Measurements from ENCODE around the gene DNAJC25.

DNA sequence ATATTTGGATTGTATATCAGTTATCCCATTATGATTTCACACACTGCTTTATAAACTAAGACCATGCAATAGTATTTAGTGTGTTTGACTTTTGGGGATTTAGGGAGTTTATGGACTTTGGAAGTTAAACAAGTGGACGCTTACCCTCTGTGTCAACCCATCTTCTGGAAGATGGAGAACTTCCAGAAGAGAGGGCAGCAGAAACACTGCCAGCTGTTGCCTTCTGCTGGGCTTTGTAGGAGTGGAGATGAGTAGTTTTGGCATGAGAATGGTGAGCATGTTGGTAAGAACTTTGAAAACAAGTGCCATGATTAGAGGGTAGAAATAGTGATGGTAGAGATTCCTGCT, 2.2 kb downstream of the DNAJC25 start:
- no peak for TF ChIP-seq CTCF (conservative IDR thresholded peaks at IDR 0.05; ENCODE audit: low read depth, low read length)
- no peak for TF ChIP-seq EZH2 (IDR thresholded peaks at IDR 0.05; ENCODE audit: borderline replicate concordance, low read depth, low read length, poor library complexity, severe bottlenecking)

Measured in A673 (cell line).